Measurements from ENCODE around the gene SLC44A4.

GRCh38 chr6:31884528-31885035, 5.8 kb upstream of the SLC44A4 start:
- TF ChIP-seq CTCF (IDR thresholded peaks at IDR 0.05; ENCODE audit: borderline replicate concordance, extremely low read depth, low read length, poor library complexity, severe bottlenecking): no peak
- no peak for TF ChIP-seq EZH2 (IDR thresholded peaks at IDR 0.05; ENCODE audit: borderline replicate concordance, low read depth, low read length, severe bottlenecking)

Data from DND-41 (cell line).